GM18517 (cell line): Measurements from ENCODE around the gene TIMMDC1.
"Not testable (repeated sequence)": the region's sequence is repeated elsewhere in the genome, so short reads cannot be mapped to it uniquely, and the experiment has no call there.

ENCODE experiments used
- ATAC-seq: cut with Tn5 transposase; IDR thresholded peaks from one replicate; pipeline ENCODE4 v1.9.1; 2021; ENCODE audit warnings: mild to moderate bottlenecking, moderate library complexity; ENCODE audit not compliant: unreplicated experiment

The TIMMDC1 gene

DNA sequence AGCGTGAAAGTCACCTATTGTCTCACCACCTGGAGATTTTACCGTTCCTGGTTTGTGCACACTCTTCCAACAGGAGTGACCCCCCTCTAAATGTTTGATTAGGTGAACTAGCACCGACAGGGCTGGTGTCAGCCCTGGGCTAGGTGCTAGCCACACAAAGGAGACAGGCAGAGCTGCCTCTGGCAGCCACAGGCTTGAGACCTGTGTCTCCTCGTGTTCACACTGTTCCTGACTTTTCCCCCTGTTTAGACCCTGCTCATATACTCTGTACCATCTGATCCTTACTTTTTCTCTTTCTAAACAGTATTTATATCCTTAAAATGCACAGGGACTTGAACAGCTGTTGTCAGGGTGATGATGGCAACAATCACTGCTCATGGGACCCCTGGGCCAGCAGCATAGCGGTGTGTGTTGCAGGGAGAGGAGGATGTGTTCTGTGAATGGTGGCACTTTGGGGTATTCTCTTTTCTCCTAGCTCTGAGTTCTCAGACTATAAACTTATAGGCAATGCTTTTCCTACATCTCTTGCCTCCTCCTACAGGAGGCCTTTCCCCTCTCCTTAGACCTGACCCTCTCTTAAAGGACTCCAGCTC is 55.6 kb downstream of the TIMMDC1 start:
- ATAC-seq: no peak

DNA sequence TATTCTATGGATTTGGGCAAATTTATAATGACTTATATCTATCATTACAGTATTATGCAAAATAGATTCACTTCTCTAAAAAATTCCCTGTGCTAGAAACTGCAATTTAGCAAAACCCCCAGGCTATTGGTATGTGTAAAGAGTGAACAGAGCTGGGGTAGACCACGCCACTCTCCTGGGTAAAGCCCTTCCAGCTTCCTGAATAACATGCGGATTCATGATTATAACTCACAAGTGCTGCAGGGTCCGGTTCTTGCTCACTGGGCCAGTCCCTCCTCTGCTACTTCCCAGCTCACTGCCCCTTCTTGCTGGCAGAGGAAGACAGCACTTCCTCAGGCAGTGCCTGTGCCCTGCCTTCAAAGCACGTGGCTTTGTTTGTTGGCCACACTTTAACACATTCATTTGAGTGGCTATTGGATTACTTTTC is 57.0 kb downstream of the TIMMDC1 start:
- no peak for ATAC-seq

DNA sequence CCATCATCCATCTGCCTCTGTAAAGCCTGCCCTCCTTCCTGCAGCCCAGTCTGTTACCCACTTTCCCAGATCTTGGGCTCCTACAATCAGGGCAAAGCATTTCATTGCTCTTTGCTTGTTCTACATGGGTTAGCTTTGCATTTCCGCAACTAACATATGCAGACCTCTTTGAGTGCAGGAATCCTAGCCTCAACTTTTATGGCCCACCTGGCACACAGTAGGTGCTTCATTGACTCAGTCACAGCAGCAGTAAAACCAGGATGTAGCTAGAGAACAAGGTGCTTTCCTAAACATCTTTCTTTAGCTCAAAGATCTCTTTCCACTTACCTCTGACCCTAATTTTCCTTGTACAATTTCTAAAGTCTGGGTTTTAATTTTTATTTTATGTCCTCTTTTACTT is 57.6 kb downstream of the TIMMDC1 start:
- ATAC-seq: no peak

DNA sequence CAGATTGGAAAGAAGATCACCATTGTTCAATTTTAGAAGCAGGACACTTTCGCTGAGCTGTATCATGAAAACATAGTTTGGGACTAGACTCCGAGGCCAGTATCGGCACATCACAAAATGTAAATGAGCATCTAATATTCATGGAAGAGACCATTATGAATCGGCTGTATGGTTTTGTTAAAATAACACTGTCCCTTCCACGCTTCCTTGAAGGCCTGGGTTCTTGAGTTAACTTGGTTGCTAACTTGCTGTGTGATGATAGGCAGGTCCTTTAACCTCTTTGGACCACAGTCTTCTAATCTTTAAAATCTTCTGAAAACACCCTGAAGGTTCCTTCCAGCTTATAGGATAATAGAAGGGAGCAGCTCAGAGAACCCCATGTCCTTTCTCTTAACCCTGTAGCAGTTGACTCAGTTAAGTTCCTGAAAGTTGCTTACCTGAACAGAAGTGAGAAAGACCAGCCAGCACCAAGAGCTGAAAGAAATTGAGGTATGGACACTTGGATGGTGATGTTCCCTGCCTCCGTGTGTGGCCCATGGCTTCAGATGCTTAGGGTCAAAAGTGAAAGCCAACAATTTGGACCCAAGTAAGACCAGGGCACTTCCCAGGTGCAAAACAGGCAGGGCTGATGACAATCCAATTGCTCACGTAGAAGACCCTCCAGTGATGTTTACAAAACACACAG is 59.0 kb downstream of the TIMMDC1 start:
- no peak for ATAC-seq

DNA sequence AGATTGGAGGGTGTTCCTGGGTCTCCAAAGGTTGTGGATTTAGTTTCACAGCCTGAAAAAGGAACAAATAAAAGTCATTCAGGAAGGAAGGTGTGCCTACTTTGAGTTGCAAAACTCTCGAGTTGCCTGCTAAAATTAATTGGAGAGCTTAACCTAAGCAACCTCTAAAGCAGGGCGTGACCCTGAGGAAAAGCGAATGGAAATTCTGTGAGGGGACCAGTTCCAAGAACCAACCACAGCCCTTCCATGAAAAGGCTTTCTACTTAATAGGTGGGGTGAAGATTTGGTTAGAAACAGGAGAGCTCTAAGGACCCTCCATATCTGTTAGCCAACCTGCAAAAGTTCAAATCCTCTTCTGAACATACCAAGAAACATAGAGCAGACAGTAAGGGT is 59.5 kb downstream of the TIMMDC1 start:
- ATAC-seq: no peak

DNA sequence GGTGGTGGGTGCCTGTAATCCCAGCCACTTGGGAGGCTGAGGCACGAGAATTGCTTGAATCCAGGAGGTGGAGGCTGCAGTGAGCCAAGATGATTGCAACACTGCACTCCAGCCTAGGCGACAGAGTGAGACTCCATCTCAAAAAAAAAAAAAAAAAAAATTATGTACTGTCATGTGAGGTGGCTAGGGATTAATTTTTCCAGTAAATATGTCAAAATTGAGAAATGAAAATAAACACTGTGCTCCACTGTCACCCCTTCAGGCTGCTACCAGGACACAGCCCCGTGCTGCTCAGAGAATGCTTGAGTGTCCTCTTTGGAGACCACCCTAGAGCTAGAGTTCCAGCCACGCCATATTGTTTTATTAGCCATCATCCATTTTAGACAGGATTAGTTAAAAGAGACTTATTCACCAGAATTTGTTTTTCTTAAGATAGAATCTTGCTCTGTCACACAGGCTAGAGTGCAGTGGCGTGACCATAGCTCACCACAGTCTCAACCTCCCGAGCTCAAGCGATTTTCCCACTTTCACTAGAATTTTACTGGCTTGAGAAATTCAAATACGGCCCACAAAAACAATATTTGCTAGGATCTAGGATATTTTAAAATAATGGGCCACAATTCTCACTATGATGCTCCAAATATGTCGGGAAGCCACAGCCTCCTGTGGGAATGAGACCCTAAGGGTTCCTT is 60.4 kb downstream of the TIMMDC1 start:
- no peak for ATAC-seq

DNA sequence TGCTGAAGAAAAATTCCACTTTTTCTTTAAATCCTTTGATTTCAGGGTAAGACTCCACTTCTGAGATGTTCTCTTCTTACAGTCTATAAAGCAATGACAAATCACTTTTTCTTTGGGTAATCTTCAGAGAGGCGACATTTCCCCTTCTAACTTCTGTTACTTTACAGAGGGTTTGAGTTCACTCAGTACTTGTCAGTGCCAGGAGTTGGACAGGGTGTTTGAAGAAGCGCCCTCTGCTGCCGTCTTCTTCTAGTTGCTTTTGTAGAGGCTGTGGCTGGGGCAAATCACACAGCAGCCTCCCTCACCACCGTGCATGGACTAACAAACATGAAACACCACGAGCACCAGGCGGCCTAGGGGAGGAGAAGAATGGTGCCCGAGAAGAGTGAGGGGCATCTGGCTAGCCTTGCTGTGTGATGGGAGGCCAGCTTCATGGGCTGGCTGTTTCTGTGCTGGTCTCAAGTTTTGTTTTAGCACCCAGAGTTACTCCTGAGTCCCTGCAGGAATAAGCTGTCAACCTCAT is 61.2 kb downstream of the TIMMDC1 start, which contains the start of gene CD80:
CD80 (minus strand) TSS at position 174 of the 523 bp plus-strand sequence. CDS start 1,886 bp downstream, outside the sequence.
- peak; percentile 42 for ATAC-seq

DNA sequence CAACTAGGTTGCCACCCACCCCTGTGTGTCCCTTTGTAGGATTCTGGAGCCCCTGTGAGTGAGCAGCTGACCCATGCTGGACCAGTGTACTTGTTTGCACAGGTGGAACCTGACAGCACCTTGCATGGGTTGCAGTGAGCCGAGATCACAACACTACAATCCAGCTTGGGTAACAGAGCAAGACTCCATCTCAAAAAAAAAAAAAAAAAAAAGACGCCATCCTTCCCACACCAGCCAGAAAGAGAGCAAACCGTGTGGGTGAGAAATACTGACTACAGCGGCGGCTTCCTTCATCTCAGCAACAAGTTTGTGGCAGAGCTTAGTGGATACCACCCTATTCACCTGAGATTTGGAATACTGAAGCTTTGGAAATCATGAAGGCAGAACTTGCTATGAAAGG is 61.8 kb downstream of the TIMMDC1 start:
- no peak for ATAC-seq

DNA sequence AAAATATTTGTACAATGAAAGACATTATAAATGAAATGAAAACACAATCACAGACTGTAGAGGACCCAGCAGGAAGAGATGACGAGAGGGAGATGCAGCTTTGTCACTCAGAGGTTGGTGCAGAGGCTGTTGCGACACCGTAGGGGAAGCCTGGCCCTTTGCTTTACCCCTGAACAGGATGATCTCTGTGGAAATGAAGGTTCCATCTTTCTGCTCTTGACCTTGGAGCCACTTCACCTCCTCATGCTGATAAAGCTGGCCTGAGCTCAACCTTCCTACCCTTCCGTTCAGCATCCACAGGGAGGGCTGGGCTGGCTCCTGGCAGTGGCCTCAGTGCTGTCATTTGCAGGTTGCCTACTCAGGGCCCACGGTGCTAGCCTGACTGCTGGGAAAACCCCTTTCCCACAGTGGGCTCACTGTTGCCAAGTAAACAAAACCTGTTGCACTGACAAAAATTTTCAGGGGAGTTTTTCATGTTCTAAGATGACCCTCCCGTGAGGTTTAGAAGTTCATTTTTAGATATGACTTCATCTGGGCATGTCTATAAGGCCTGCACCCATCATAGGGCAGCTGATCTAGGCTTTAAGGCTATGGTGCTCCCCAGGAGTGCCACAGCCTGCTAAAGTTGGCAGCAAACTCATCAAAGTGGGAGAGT is 64.1 kb downstream of the TIMMDC1 start:
- ATAC-seq: peak; percentile 78

DNA sequence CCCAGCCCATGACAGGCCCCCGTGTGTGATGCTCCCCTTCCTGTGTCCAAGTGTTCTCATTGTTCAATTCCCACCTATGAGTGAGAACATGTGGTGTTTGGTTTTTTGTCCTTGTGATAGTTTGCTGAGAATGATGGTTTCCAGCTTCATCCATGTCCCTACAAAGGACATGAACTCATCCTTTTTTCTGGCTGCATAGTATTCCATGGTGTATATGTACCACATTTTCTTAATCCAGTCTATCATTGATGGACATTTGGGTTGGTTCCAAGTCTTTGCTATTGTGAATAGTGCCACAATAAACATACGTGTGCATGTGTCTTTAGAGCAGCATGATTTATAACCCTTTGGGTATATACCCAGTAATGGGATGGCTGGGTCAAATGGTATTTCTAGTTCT is 65.0 kb downstream of the TIMMDC1 start:
- not testable (repeated sequence) for ATAC-seq

DNA sequence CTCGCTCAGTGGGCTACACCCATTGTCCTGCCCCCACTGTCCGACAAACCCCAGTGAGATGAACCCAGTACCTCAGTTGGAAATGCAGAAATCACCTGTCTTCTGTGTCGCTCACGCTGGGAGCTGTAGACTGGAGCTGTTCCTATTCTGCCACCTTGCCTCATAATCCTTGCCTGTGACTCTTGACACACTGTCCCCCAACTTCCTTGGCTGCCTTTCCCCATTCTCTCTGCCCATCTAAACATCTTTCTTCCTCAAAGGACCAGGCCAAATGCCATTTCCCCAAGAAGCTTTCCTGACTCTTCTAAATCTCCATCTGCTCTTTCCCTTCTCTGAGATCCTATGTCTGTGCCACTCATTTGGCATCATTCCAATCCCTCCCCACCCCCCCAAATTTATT is 70.8 kb downstream of the TIMMDC1 start:
- ATAC-seq: no peak

DNA sequence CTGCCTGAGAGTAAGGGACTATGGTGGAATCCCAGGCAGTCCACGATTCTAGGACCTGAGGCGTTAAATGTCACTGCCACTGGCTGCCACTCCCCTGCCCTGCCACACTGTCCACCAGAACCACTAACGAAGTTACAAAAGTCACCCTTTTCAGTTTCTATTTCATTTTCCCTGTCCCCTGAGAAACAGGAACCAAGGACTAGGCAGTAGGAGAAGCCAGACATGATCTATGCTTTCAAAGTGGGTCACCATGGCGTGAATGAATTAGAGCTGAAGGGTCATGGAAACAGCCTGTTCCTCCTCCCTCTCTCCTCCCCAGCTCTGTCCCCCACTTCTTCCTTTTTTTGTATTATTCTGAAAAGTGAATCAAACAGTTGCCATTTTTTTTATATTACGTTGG is 71.9 kb downstream of the TIMMDC1 start:
- no peak for ATAC-seq

DNA sequence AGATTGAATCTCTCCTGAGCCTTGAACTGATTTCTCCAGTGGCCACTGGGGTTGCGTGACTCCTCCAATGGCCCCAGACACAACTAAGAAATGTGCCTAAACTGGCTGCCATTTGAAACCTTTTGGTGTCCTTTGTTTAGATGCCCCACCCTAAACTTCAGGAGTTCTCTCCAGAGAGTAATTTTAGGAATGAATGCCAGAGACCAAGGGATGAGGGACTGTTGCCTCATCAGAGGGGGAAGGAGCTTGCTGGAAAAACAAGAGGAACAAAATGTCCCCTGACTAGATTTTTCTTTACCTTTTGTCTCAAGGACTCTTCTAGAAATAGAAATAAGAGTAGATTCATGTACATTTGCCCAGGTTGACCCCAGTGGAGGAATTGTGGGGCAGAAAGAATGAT is 72.9 kb downstream of the TIMMDC1 start:
- ATAC-seq: no peak

DNA sequence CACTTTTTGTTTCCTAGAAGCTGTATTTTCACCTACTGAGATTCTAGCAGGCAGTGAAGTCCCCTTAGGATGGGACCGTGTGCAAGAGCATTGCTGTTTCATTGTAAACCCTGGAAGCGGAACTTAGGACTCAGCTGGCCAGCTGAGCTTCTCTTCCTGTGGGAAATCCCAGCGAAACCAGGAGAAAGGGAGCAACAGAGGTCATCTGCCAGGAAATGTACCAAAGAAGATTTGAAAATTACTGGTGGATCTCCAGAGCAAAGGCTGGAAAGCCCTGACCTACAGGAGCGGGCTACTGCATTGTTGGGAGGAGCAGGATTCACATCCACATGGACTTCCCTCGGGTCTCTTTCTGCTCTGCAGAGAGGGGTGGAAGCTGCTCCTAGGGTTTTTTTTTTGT is 73.3 kb downstream of the TIMMDC1 start:
- ATAC-seq: no peak
